Measurements from ENCODE around the gene ZNF219.
"Not testable (repeated sequence)": the region's sequence is repeated elsewhere in the genome, so short reads cannot be mapped to it uniquely, and the experiment has no call there.

Gene ZNF219

GRCh38 chr14:21041676-21042433 lies 56.6 kb downstream of the ZNF219 start, which contains the start of gene RNASE7:
TSS of gene RNASE7 (plus strand) at chr14:21042362. CDS start at chr14:21042993, 631 bp downstream.
- DNase-seq = no peak

- DNase-seq = not testable (repeated sequence)
These were observed 57.5 kb downstream of the ZNF219 start for GRCh38 chr14:21040941-21041340.

GRCh38 chr14:21040370-21040925 lies 58.0 kb downstream of the ZNF219 start:
- DNase-seq = no peak
